ENCODE results near the gene MGAT4B. TPM values are rescaled to one million over a fixed set of nuclear protein-coding genes. Genes with fewer than 3 reads are reported as not detected.

The MGAT4B gene
- total and polyA plus RNA-seq, 2 of the 13 experiments (the other 11 are each of a cell fraction or from before 2014, with no cell fraction given) = 93.5 to 130 TPM

GRCh38 chr5:179821298-179822058 lies 14.8 kb upstream of the MGAT4B start (continued):
- TF ChIP-seq, protein P1, sequence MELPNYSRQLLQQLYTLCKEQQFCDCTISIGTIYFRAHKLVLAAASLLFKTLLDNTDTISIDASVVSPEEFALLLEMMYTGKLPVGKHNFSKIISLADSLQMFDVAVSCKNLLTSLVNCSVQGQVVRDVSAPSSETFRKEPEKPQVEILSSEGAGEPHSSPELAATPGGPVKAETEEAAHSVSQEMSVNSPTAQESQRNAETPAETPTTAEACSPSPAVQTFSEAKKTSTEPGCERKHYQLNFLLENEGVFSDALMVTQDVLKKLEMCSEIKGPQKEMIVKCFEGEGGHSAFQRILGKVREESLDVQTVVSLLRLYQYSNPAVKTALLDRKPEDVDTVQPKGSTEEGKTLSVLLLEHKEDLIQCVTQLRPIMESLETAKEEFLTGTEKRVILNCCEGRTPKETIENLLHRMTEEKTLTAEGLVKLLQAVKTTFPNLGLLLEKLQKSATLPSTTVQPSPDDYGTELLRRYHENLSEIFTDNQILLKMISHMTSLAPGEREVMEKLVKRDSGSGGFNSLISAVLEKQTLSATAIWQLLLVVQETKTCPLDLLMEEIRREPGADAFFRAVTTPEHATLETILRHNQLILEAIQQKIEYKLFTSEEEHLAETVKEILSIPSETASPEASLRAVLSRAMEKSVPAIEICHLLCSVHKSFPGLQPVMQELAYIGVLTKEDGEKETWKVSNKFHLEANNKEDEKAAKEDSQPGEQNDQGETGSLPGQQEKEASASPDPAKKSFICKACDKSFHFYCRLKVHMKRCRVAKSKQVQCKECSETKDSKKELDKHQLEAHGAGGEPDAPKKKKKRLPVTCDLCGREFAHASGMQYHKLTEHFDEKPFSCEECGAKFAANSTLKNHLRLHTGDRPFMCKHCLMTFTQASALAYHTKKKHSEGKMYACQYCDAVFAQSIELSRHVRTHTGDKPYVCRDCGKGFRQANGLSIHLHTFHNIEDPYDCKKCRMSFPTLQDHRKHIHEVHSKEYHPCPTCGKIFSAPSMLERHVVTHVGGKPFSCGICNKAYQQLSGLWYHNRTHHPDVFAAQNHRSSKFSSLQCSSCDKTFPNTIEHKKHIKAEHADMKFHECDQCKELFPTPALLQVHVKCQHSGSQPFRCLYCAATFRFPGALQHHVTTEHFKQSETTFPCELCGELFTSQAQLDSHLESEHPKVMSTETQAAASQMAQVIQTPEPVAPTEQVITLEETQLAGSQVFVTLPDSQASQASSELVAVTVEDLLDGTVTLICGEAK (IDR thresholded peaks at IDR 0.05) = no peak
- TF ChIP-seq, protein P1 (CRISPR knock-in tag; IDR thresholded peaks at IDR 0.05) = no peak; the same call in 1 of the 2 replicates
- TF ChIP-seq E2F2 (CRISPR knock-in tag; IDR thresholded peaks at IDR 0.05; ENCODE audit: borderline replicate concordance) (peak; percentile 41; the same call in 1 of the 2 replicates), ZMYM4 (CRISPR knock-in tag; IDR thresholded peaks at IDR 0.05) (peak; percentile 32; the same call in 1 of the 2 replicates), ZNF775 (CRISPR knock-in tag; IDR thresholded peaks at IDR 0.05; ENCODE audit: borderline replicate concordance) (no peak), ARID2 (CRISPR knock-in tag; IDR thresholded peaks at IDR 0.05; ENCODE audit: borderline replicate concordance) (no peak), TOPORS (CRISPR knock-in tag; IDR thresholded peaks at IDR 0.05) (0 out of 2 replicates have a peak, but pooled peaks have one; percentile 16), ZFP1 (CRISPR knock-in tag; IDR thresholded peaks at IDR 0.05) (no peak), HNF1A (IDR thresholded peaks at IDR 0.05; ENCODE audit: low read depth) (no peak), HNF1A (CRISPR knock-in tag; IDR thresholded peaks at IDR 0.05; ENCODE audit: borderline replicate concordance) (no peak)

Data from HepG2 (cell line).